ENCODE measurements around the gene PPP1R9A.

PPP1R9A gene

DNA sequence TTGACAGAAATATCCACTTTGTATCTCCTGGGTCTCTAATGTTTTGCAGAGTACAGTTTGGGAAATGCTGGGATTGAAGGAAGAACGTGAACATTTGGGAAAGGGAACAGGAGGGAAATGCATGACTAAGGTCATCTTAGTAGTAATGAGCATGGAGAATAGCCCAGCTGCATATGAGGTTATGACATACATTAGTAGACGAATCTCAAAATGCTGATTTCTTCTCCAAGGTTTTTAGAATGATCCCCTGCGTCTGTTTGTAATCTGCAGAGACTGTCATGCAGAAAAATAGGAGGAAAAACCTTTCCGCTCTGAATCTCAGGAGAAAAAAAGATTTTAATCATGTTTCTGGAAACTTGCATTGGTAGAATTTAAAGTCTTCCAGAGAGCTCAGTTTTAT is 133.6 kb downstream of the PPP1R9A start:
- no peak for DNase-seq

DNA sequence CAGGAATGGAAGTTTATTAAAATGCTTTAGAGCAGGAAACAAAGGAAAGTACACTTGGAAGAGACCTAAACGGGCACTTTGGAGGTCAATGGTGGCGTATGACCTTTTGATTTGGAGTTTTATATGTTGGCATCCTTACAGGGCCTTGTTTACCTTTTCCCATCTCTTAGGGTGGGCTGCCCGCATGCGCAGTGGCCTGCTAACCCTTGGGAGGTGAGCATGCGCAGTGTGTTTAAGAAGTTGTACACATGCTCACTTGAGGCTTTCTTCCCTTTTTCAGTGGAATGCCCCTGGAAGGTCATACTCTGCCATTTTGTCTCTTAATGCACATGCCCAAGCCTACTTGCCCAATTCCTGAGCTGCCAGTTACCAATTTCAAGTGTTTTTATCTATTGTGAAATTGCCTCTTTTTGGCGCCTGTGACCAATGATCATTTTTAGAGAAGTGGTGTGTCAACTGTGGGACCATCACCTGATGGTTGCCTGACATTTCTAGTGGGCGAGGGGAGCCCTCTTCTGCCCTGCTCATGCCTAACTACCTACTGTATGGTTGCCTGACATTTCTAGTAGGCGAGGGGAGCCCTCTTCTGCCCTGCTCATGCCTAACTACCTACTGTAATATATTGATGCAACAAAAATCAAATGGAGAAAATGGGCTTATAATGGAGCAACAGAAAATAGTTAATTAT is 138.0 kb downstream of the PPP1R9A start:
- peak; percentile 42 for DNase-seq

DNA sequence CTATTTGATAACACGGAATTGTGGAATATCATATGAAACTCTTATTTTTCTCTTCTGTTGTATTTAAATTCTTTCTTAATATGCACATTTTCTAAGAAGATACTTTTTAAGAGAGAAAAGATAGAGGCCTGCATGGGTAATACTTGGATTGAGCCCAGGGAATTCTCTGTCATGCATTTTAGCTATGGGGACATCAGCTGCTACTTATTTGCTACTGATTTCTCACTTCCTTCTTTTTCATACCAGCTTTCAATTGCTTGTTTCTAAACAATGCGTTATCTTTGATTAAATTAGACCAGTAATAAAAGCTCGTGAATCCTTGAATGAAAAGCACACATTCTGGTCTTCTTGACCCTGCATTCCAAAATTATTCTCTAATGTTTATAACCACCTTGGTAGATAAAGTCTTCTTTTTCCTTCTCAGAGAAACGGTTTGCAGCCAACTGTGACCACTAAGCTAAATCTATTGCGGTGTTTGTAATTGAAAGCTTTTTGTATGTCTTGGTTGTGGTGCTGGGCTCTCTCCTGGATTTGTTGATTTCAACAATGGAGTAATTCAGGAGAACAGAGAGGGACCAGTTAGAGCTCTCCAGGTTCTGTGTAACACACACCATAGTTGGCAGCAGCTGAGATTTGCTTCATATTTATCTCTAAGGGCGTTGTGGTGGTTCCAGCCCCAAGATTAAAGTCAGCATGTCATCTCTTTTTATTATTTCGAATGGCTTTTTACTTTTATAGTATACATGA is 139.3 kb downstream of the PPP1R9A start:
- no peak for DNase-seq

DNA sequence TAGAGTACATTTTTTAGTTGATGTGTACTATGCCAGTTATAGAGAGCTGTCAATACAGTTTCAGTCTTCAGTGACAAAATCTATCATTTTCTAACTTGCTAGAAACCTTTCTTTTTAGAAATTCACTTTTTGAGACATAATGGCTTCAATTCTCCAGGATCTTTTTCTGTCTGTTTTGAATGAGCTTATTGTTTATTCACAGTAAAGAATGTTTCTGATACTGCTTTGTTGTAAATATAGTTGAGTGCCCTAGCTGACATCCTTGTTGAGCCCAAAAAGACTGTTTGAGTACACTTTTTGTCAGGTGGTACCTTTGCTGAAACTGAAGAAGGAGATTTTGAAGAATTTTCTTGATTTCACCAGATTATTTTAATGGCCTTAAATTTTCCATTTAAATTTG is 139.9 kb downstream of the PPP1R9A start:
- no peak for DNase-seq

DNA sequence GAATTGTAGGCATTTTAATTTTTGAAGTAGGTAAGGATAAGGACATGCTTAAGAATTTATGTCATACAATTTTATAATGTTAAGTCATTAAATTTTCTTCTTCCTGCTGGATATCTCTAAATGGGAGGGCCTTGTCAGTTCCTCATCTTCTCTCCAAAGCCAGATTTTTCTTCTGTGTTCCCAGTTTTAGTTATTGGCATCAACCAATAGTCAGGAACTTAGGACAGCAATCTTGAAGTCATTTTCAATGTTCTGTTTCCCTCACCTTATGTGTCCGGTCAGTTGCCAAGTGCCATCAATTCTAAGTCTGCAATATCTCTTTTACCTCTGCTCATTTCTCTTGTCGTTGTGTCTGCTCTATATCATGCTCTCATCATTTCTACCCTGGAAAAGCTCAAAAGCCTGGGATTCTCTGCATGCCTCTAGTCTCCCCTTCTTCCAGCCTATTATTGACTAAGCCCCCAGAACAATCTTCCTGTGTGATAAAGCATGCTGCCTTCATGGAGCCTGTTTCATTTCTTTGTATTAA is 145.2 kb downstream of the PPP1R9A start:
- DNase-seq, result no peak

DNA sequence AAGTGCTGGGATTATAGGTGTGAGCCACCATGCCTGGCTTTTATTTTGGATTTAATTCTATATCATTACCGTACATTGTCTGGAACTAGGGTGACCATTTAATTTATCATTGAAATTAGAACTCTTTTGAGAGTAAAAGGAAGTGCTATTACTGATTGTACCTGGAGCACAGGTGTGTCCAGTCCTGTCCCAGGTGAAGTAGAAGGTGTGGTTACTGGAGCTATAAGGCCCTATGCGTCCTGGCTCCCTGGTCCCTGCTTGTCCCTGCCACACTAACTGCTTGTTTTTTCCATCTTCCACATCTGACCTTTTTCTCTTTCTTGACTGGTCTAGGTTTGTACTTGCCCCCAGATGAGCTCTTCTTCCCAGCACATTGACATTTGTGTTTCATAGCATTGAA is 147.0 kb downstream of the PPP1R9A start:
- DNase-seq, result no peak

DNA sequence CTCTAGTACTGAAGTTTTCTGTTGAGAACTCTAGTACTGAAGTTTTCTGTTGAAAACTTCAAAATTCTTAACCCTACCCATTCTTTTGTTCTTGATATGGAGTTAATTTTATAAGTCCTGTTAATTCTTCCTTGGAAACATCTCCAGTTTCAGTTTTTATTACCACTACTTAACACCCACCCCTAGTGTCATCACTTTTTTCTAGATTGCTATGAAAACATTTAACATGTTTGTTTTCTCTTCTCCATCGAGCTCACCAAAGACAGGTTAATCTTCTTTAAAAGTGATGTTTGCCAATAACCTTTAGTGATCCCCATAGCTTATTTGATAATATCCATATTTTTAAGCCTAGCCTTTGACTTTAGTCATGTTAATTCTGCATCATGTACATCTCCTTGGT is 147.9 kb downstream of the PPP1R9A start:
- DNase-seq, result no peak

DNA sequence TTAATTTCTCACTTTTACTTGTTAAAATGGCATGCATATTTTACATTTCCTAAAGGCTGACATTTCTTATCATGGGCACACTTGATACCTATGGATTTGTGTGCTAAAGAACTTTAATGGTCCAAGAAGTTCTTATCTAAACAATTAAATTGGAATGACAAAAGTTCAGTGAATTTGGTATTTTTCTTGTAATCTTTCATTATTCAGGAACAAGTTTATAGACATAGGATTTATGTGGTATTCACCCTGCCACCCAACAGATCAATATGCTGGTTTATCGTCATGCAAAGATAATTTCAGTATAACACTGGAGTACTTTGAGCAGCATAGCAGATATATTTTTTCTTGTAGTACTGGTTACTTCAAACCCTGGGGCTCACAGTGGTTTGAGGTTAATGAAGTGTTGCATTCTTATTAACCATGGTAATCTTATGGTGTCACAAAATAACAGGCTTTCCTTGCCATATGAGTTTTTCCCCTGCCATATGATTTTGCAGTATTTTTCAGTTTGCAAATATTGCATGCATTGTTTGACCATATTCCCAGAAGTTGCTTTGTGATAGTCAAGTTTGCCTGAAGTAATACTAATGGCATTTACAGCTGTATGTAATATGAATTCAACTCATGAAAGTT is 148.8 kb downstream of the PPP1R9A start:
- peak; percentile 1 for DNase-seq

DNA sequence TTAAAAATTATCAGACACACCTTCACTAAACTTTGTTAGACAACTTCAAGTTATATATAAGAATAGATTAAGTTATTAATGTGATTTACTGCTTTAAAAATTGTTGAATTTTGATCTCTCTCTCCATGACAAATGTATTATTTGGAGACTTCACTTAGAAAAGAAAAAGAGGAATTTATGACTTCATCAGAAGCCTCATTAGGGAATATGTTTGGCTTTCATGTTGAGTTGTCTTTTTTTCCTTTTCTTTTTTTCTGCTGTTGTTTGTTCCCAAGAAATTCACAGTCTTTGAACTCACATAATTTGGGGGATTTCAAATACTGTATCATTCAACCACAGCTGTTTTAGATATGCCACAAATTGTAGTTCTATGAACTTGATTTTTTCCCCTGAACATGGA is 149.5 kb downstream of the PPP1R9A start:
- no peak for DNase-seq

DNA sequence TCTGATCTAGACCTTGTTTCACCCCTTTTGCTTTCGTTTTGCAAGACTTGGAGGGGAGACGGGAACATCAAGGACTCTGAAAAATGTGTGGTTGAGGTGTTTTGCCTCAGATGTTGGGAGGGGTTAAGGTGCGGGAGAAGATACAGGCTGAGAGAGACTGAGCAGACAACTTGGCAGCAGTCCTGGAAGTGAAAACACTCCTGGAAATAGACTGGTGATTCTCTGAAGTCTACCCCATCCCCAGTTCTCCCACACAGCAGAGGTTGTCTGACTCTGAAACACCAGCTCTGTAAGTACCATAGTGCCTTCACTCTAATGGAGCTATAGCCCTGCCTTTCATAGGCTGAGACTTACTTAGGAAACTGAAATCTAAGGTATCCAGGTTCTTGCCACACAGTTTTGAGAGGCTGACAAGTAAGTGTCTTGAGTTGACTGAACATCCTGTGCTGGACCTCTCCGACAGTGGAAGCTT is 152.5 kb downstream of the PPP1R9A start:
- DNase-seq, result peak; percentile 3

DNA sequence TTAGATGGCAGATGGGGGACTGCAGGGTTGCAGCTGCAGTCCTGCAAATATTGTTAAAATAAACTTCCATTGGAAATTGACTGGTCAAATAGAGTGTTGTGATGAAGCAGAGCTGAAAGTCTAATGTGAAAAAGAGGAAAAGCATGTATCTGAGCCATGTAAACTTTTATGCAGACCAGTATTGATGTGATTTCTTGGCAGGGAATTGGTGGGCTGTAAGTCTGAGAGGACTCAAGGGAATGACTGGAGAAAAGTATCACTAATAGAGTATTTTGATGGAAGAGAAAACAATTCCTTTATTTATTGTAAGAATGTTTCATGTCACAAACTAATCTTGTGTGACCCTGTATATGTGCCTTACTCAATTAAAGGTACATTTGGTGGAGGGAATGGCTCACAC is 155.5 kb downstream of the PPP1R9A start:
- no peak for DNase-seq

DNA sequence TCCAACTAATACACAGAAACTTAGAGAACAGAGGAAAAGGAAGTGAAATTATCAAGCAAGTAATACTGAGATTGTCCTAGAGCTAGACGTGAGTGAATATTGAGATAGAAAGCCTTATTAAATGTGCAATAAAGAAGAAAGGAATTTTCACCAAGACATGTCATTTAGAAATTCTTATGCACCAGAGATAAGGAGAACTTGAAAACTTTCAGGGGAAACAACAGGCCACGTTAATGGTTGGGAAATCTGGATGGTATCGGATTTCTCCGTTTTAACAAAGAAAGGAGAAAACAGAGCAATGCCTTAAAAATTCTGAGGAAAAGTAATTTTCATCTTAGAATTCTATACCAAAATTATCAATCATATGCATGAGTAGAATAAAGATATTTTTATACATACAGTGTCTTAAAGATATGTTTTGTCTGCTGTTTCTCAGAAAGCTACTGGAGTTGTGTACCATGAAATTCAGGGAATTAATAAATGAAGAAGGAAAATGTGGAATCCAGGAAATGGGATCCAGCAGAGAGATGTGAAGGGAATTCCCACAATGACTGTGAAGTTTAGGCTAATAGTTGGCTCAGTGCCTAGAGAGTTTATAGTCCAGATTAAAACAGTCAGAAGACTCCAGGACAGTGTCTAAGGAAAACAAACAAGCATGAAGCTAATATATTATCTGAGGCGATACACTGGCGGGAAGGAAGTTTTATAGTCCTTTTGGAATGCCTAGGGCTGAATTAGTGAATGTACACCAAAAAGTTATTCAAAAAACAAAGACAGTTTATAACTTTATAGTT is 159.5 kb downstream of the PPP1R9A start:
- peak; percentile 42 for DNase-seq

DNA sequence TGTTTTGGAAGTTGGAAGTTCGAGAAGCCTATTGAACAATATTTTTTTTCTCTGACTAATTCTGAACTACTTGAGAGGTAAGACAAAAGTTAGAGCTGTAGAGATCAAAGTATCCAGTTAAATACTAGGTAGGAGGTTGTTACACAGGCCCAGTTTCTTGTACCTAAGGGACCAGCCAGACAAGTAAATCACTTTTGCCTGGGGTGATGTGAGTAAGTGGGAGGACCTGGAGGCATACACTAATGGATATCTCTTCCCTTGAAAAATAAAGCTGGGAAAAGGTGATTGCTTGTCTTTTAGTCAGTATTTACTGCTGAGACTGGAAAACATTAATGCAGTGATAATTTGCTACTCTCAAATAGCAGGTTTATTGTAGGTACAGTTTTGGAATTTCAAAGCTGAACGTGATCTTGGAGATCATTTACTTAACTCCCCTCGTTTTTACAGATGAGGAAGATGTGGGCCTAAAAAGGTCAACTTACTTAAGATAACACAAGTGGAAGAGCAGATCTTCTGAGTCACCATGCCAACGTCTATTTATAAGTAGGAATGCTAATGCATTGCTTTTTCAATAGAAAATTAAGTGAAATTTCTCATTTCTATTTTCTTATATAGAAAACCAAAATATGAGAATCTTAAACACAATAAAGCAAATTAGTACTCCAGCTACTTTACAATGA is 181.3 kb downstream of the PPP1R9A start:
- DNase-seq, result no peak

DNA sequence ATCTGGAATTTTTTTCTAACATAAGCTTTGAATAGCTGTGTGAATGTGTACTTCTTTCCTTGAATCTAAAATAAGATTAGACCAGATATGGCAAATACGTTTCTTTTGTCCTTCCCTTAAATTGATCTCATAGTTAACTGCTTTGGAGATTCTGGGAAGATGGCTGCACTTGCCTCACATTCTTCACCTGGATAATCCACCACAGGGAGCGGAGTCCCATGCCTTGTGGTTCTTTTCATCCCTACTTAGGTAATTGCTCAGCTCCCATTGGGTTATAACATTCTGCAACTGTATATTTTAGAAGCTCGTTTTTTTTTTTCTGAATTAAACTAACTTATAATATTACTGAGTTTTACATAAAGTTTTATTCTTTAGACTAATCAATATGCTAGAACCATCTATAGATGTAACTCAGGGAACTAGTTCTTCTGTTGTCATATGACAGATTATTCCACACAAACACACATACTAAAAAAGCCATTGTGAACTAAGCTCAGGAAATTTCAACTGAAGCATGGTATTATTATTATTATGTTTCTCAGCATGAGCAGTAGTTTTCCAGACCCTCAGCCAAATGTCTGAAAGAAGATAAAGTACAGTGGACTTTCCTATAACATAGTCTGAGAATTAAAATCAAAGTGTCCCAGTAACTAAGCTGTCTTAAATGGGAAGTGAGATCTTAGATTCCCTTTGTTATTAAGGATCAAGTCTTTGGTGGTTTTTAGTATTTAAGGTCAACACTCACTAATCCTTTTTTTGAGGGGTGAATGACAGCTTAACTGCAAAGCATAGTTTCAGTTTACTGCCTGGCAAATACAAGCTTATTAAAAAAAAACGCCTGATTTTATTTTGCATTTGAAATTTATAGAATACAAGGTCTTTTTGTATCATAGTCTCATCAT is 182.3 kb downstream of the PPP1R9A start:
- DNase-seq, result no peak

DNA sequence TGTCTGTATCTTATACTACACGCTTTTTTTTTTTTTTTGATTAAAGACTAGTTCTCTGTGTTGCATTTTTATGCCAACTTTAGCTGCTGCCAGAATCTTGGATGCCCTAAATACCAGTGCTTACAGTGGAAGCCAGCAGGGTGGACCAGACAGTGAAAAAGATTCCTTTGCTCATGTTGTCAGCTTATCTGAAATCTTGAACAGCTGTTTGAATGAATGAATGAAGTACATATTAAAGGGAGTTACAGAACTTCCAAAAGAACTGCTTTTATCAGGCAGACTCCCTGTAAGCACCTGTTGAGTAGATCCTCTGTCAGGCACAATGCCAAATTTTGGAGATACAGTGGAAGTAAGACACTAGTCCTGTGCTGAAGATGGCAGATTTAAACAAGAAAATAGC is 184.9 kb downstream of the PPP1R9A start:
- DNase-seq, result no peak

DNA sequence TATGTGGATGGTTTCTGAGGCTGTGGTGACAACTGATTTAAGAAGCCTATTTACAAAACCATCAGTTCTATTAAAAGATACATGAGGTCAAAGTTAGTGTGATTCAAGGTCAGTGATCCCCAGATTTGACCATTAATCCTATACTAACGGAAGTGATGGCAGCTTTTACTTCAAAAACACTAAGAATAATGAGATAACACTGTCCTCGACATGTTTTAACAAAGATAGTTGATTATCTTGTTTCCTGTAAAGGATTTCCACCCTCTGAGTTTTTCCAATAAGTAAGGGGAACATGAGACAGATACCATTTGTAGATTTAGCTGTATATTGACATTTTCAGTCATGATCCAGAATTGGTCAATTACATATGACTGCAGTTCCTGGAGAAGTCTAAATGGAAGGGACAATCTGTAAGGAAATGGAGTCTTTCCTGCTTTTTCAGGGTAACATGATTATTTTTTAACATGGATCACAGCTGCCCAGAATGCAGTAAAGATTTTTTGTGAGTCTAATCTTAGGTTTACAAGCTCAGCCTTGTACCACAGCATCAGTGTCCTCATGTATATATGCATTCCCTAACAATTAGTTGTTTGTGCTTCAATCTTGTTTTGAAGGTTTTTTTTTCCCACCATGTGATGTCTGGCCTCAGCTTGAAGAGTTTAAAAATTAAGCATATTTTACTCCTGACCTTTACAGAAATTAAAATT is 188.0 kb downstream of the PPP1R9A start:
- no peak for DNase-seq

DNA sequence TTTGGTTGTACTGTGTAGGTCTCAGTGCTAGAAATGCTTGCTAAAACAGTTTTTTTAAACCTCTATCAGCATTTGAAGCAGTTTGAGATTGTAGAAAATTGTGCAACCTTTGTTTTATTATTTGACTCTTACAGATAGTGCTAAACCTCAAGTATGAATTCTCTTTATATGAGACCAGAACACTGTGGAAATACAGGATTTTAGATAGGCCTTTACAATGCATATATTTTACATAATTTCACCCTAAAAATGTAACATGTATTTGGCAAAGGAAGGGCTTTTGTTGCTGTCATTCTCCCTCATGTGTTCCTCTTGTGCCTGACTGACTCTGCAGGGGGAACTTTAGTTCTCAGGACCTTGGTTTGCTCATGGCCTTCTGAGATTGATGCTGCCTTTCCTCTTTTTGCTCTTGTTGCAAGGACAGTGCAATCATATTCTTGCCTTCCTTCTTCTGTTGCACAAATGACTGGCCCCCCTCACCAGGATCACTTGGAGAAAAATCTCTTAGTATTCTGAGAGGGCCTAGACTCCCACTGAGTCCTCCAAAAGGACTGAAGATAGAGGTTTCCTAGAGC is 188.7 kb downstream of the PPP1R9A start:
- DNase-seq, result peak; percentile 60

DNA sequence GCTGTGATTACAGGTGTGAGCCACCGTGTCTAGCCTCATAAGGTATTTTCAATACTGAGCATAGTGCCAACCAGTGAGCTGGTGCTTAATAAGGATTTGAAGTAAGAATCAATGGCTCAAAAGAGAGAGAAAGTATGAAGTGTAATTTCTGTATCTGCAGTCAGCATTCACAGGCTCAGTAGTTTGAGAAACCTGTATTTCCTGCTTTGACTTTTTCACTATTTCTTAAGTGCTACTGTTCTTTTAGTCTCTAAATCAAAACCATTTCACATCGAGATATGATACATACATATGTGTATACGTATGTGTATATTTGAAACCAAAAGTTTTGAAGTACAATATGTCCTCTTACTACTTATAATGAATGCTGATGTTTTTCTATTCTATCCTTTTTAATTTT is 189.9 kb downstream of the PPP1R9A start:
- DNase-seq, result no peak

DNA sequence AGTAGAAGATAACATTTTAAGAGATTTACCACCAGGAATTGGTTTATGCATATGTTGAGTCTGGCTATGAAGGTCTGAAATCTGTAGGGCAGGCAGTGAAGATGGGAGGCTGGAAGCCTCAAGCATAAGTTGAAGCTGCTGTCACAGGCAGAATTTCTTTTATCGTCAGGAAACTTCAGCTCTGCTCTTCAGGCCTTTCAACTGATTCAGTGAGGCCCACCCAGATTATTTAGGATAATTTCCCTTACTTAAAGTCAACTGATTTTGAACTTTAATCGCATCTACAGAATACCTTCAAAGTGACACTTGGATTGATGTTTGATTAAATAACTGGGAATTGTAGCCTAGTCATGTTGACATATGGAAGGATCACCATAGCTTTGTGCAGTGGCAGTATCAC is 190.5 kb downstream of the PPP1R9A start:
- DNase-seq, result no peak

DNA sequence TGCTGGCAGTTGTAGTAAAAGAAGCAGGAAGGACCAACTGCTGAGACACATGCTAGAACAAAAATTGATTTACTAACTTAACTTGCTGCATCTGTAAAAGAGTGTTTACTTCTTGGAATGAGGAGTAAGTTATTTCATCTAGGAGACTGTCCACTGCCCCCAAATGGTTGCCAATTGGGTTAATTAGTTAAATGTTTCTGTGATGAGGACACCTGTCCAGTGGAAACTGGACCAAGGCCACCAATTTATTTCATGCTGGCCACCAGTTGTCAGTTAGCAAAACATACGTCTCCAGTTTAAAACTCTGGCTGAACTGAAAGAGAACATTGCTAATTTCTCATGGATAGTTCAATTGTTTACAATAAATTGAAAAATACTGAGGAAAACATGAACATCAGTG is 191.7 kb downstream of the PPP1R9A start:
- no peak for DNase-seq
